ENCODE measurements around the gene UBB.

- TF ChIP-seq POLR2A (IDR thresholded peaks at IDR 0.05) (no peak), CTCF (IDR thresholded peaks at IDR 0.05) (no peak)
Measured at GRCh38 chr17:16430650-16431049, 49.8 kb downstream of the UBB start.
